Measurements from ENCODE around the gene NTF3.
A peak's percentile ranks its signal among the peaks of the same experiment; 100 is the strongest.

The NTF3 gene

DNA sequence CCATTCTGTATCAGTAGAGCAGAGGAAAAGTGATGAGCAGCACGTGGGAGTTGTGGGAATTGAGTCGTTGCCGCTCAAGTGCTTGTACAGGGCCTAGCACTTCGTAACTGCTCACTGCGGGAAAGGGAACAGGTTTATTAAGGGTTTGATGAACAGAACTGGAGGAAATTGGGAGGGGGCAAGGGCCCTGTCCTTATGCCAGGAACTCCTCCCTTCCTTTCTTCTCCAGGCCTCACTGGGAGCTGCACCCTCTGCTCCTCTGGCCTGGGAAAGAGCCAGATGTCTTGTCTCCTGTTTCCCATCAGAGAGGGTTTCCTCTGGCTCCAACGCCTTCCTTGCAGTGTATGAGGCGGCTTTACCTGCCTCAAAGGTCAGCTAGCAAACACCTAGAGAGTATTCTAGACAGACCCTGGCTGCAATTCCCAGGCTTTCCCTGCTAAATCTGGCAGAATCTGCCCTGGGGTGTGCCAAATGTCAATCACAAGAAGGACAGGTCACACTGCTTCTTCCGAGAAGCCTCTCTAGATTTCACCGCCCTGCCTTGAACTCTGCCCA, 78.4 kb downstream of the NTF3 start:
- no peak overlapping the region for H3K4me3 ChIP-seq (ENCODE audit: low read depth, low read length)
- TF ChIP-seq, protein P1, sequence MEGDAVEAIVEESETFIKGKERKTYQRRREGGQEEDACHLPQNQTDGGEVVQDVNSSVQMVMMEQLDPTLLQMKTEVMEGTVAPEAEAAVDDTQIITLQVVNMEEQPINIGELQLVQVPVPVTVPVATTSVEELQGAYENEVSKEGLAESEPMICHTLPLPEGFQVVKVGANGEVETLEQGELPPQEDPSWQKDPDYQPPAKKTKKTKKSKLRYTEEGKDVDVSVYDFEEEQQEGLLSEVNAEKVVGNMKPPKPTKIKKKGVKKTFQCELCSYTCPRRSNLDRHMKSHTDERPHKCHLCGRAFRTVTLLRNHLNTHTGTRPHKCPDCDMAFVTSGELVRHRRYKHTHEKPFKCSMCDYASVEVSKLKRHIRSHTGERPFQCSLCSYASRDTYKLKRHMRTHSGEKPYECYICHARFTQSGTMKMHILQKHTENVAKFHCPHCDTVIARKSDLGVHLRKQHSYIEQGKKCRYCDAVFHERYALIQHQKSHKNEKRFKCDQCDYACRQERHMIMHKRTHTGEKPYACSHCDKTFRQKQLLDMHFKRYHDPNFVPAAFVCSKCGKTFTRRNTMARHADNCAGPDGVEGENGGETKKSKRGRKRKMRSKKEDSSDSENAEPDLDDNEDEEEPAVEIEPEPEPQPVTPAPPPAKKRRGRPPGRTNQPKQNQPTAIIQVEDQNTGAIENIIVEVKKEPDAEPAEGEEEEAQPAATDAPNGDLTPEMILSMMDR (IDR thresholded peaks at IDR 0.05; ENCODE audit: low read depth, low read length, missing control alignments), result no peak
- in situ Hi-C loops (cut with HindIII; ENCODE audit: low sequenced_read_pairs), result no loop called here
- DNase-seq (ENCODE audit: low read depth), result no peak

DNA sequence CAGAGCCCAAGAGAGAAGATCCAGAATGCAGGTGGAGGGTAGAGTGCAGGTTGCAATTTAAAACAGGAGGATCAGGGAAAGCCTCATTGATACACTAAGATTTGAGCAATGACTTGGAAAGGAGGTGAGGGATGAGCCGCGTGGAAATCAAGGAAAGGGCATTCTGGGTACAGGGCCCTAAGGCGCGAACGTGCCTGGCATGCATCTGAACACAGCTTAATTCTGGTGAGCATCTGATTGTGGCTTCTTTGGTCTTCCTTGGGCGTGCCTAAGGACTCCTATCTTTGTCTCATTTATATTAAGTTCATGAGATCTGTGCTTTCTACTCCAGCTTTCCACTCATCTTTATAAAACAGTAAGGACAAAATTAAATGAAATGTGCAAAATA, 79.3 kb downstream of the NTF3 start:
- DNase-seq (ENCODE audit: low read depth), result no peak
- TF ChIP-seq, protein P1 (IDR thresholded peaks at IDR 0.05; ENCODE audit: low read depth, low read length, missing control alignments), result no peak
- H3K4me3 ChIP-seq (ENCODE audit: low read depth, low read length), result no peak overlapping the region
- in situ Hi-C loops (cut with HindIII; ENCODE audit: low sequenced_read_pairs), result no loop called here

DNA sequence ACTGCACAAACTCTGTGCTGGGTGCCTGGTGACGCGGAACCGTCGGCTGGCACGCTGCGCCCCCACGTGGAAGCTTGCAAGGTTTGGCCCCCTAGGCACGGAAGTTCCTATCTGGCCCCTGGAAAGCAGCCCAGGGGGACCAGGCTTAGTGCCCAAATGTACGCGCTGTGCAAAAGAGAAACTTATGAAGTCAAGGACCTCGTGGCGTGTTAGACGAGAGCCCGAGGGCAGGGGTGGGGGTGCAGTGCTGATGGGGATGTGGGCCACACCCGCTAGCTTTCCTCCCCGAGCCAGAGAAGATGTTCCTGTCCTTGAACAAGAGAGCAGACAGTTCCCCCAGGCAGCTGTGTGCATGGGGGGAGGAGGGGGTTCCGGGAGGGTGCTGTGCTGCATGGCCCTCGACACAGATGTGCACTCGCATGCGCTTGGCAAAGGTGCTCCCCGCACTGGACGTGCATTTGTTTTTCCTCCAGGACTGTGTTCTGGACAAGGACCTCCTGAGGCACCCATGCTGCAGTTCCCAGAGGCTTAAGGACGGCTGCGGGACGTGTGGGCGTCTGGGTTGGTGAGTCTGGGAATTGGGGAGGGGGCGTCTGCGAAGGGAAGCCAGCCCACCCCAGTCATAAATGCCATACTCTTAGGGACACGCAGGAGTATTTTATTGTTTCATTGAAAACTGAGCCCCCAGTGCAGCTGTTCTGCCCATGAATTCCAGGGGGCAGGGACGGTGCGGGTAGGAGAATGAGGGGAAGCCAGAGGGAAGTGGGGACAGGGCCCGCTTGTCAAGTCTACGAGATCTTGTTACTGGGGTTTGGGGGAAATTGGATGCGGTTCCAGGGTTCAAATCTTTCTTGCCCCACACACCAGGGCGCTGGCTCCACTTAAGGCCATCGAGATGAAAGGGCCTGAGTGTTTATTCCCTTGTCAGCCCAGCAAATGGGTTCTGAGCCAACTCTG, 80.0 kb downstream of the NTF3 start:
- no peak overlapping the region for H3K4me3 ChIP-seq (ENCODE audit: low read depth, low read length)
- in situ Hi-C loops (cut with HindIII; ENCODE audit: low sequenced_read_pairs), result no loop called here
- TF ChIP-seq, protein P1 (IDR thresholded peaks at IDR 0.05; ENCODE audit: low read depth, low read length, missing control alignments), result peak; percentile 50
- DNase-seq (ENCODE audit: low read depth), result no peak

DNA sequence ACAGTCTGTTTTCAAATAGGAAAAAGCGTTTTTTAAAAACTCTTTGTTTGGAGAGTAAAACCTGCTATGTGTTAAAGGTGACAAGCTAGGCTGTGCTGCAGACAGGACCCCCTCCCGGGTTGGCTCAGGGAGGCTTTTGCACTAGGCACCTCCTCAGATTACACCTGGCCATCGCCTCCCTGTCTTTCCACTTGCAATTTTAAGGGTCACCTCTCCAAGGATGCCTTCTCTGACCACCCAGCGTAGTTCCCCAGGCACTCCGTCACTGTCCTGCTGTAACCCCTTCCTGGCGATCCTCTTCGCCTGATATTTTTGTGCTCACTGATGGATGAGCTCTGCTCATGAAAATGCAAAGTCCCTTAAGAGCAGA, 80.7 kb downstream of the NTF3 start:
- no peak overlapping the region for H3K4me3 ChIP-seq (ENCODE audit: low read depth, low read length)
- in situ Hi-C loops (cut with HindIII; ENCODE audit: low sequenced_read_pairs), result no loop called here
- DNase-seq (ENCODE audit: low read depth), result no peak
- TF ChIP-seq, protein P1 (IDR thresholded peaks at IDR 0.05; ENCODE audit: low read depth, low read length, missing control alignments), result no peak

DNA sequence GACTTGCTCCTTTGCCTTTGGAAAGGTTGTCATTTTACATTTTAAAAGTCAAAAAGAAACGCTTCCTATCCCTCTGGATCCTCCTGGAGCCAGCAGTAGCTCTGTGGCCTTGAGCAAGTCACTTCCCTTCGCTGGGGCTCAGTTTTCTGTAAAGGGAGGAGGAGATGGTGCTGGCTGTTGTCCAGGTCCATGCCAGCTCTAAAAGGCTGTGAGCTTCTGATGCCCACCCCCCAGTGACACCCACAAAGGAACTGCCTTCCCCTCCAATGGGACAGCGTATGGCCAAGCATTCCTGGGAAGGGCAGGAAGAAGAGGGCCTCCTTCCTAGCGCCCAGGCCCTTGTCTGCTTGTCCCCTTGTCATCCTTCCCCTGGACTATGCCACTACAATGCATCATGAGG, 81.5 kb downstream of the NTF3 start:
- DNase-seq (ENCODE audit: low read depth), result no peak
- no peak overlapping the region for H3K4me3 ChIP-seq (ENCODE audit: low read depth, low read length)
- TF ChIP-seq, protein P1 (IDR thresholded peaks at IDR 0.05; ENCODE audit: low read depth, low read length, missing control alignments), result no peak
- in situ Hi-C loops (cut with HindIII; ENCODE audit: low sequenced_read_pairs), result no loop called here

DNA sequence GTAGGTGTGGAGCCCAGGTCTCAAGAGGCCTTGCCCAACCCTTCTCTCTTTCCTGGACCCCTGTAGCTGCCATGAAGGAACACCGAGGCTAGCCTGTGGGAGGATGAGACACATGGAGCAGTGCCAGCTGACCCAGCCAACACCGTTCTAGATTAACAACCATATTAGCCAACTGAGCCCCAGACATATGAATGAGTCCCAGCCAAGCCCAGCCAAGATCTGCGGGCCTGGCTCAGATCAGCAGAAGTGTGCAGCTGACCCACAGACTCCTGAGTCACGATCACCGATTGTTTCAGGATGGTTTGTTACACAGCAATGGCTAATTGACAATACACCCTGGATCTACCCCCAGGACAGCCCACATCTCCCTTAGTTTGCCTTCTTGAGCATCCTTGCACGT, 82.1 kb downstream of the NTF3 start:
- no peak for DNase-seq (ENCODE audit: low read depth)
- TF ChIP-seq, protein P1 (IDR thresholded peaks at IDR 0.05; ENCODE audit: low read depth, low read length, missing control alignments), result no peak

More for the DNA sequence above, 82.1 kb downstream of the NTF3 start:
- in situ Hi-C loops (cut with HindIII; ENCODE audit: low sequenced_read_pairs), result no loop called here
- H3K4me3 ChIP-seq (ENCODE audit: low read depth, low read length), result no peak overlapping the region
